HEK293 (cell line): Measurements from ENCODE around the gene PHKG1.

Experiments
- CTCF ChIA-PET: fragments of 350-600 bp; formaldehyde crosslinking; extraction: SDS; loops from one replicate; lab custom pipeline; 2021; ENCODE audit warnings: antibody characterized with exemption; lab: Yijun Ruan, JAX
- POLR2A ChIA-PET: fragments of 300-600 bp; formaldehyde crosslinking; extraction: SDS; loops from one replicate; lab custom pipeline; 2020; ENCODE audit warnings: antibody characterized with exemption, inconsistent platforms; lab: Yijun Ruan, JAX
- H3K27ac ChIP-seq: fragments of 200-500 bp; sonication (Bioruptor generic); 2 replicates; pipeline ENCODE4 v1.5.1; 2014; ENCODE audit warnings: low read depth, low read length, control low read depth, inconsistent platforms; ENCODE audit errors: extremely low read depth
- H3K36me3 ChIP-seq, 2 experiments: fragments of 200-500 bp in 1 of 2; sonication (Bioruptor generic) in 1 of 2; 1 replicate in 1 of 2; 2 replicates in 1 of 2; pipeline ENCODE4 v1.5.1; 2014 to 2017; ENCODE audit warnings: inconsistent platforms in 2 of 2, low read length in 2 of 2; ENCODE audit not compliant: control insufficient read depth in 2 of 2, insufficient read depth in 1 of 2
- H3K4me1 ChIP-seq: fragments of 200-500 bp; sonication (Bioruptor generic); 2 replicates; pipeline ENCODE4 v1.5.1; 2014; ENCODE audit warnings: mild to moderate bottlenecking, low read length, inconsistent platforms; ENCODE audit not compliant: control insufficient read depth, insufficient read depth
- H3K4me3 ChIP-seq: 2 replicates; pipeline ENCODE4 v1.5.1; 2011; ENCODE audit warnings: low read depth, mild to moderate bottlenecking, control low read depth, low read length, moderate library complexity
- H3K9me3 ChIP-seq: fragments of 200-500 bp; sonication (Bioruptor generic); 2 replicates; pipeline ENCODE4 v1.5.1; 2014; ENCODE audit warnings: low read depth, low read length, inconsistent platforms; ENCODE audit not compliant: control insufficient read depth, insufficient read depth
- BCL11B ChIP-seq: fragments of 450-650 bp; formaldehyde crosslinking; IDR thresholded peaks from 2 replicates; pipeline ENCODE4 v1.5.1; 2016; ENCODE audit warnings: low read depth, missing biosample characterization, missing genetic modification characterization
- KLF1 ChIP-seq: fragments of 450-650 bp; formaldehyde crosslinking; IDR thresholded peaks from 2 replicates; pipeline ENCODE4 v1.5.1; 2016; ENCODE audit warnings: missing biosample characterization, missing genetic modification characterization
- KLF7 ChIP-seq: fragments of 450-650 bp; formaldehyde crosslinking; IDR thresholded peaks from 2 replicates; pipeline ENCODE4 v1.5.1; 2016; ENCODE audit warnings: missing biosample characterization, missing genetic modification characterization, borderline replicate concordance
- MEIS1 ChIP-seq: sonication (generic); formaldehyde crosslinking; IDR thresholded peaks from 2 replicates; pipeline ENCODE4 v1.8.1; 2022; ENCODE audit warnings: missing genetic modification reagents, mild to moderate bottlenecking, borderline replicate concordance
- MYNN ChIP-seq: fragments of 450-650 bp; formaldehyde crosslinking; IDR thresholded peaks from 2 replicates; pipeline ENCODE4 v1.5.1; 2016; ENCODE audit warnings: missing biosample characterization, missing genetic modification characterization, borderline replicate concordance
- PRDM10 ChIP-seq: fragments of 450-650 bp; formaldehyde crosslinking; IDR thresholded peaks from 2 replicates; pipeline ENCODE4 v1.5.1; 2016; ENCODE audit warnings: missing biosample characterization, missing genetic modification characterization
- SP7 ChIP-seq: fragments of 450-650 bp; formaldehyde crosslinking; IDR thresholded peaks from 2 replicates; pipeline ENCODE4 v1.5.1; 2016; ENCODE audit warnings: missing biosample characterization, missing genetic modification characterization
- ZBTB17 ChIP-seq: fragments of 450-650 bp; formaldehyde crosslinking; IDR thresholded peaks from 2 replicates; pipeline ENCODE4 v1.5.1; 2016; ENCODE audit warnings: missing biosample characterization, missing genetic modification characterization
- ZEB2 ChIP-seq: fragments of 450-650 bp; formaldehyde crosslinking; IDR thresholded peaks from 2 replicates; pipeline ENCODE4 v1.5.1; 2016; ENCODE audit warnings: missing biosample characterization, missing genetic modification characterization
- ZFP41 ChIP-seq: fragments of 450-650 bp; formaldehyde crosslinking; IDR thresholded peaks from 2 replicates; pipeline ENCODE4 v1.5.1; 2016; ENCODE audit warnings: missing biosample characterization, missing genetic modification characterization, borderline replicate concordance
- ZNF18 ChIP-seq: fragments of 450-650 bp; formaldehyde crosslinking; IDR thresholded peaks from 2 replicates; pipeline ENCODE4 v1.5.1; 2016; ENCODE audit warnings: missing biosample characterization, missing genetic modification characterization
- ZNF221 ChIP-seq: fragments of 450-650 bp; formaldehyde crosslinking; IDR thresholded peaks from 2 replicates; pipeline ENCODE4 v1.5.1; 2017; ENCODE audit warnings: missing biosample characterization, missing genetic modification characterization, borderline replicate concordance
- ZNF23 ChIP-seq: fragments of 450-650 bp; formaldehyde crosslinking; IDR thresholded peaks from 2 replicates; pipeline ENCODE4 v1.5.1; 2016; ENCODE audit warnings: missing biosample characterization, missing genetic modification characterization, borderline replicate concordance
- ZNF394 ChIP-seq: fragments of 450-650 bp; formaldehyde crosslinking; IDR thresholded peaks from 2 replicates; pipeline ENCODE4 v1.5.1; 2016; ENCODE audit warnings: missing biosample characterization, missing genetic modification characterization, mild to moderate bottlenecking, moderate library complexity, borderline replicate concordance
- ZNF423 ChIP-seq: fragments of 450-650 bp; formaldehyde crosslinking; IDR thresholded peaks from 2 replicates; pipeline ENCODE4 v1.5.1; 2016; ENCODE audit warnings: missing biosample characterization, missing genetic modification characterization
- ZNF560 ChIP-seq: fragments of 450-650 bp; formaldehyde crosslinking; IDR thresholded peaks from 2 replicates; pipeline ENCODE4 v1.5.1; 2017; ENCODE audit warnings: missing biosample characterization, missing genetic modification characterization, borderline replicate concordance
- ZNF596 ChIP-seq: fragments of 450-650 bp; IDR thresholded peaks from 2 replicates; pipeline ENCODE4 v1.5.0; 2018; ENCODE audit warnings: missing biosample characterization, mild to moderate bottlenecking, missing genetic modification characterization, moderate library complexity
- ZNF600 ChIP-seq: fragments of 450-650 bp; formaldehyde crosslinking; IDR thresholded peaks from 2 replicates; pipeline ENCODE4 v1.5.1; 2016; ENCODE audit warnings: missing biosample characterization, missing genetic modification characterization
- ZNF610 ChIP-seq: fragments of 450-650 bp; formaldehyde crosslinking; IDR thresholded peaks from 2 replicates; pipeline ENCODE4 v1.5.1; 2016; ENCODE audit warnings: missing biosample characterization, missing genetic modification characterization, borderline replicate concordance
- ZNF747 ChIP-seq: fragments of 450-650 bp; formaldehyde crosslinking; IDR thresholded peaks from 2 replicates; pipeline ENCODE4 v1.5.1; 2016; ENCODE audit warnings: missing biosample characterization, missing genetic modification characterization

The PHKG1 gene

GRCh38 chr7:56062382-56062781 lies 30.4 kb downstream of the PHKG1 start:
- CTCF ChIA-PET: interaction anchor here (1.1 kb wide), 1 partner anchor 11 kb away, joined by 4 read pairs; no protein-coding TSS in a partner anchor

DNA sequence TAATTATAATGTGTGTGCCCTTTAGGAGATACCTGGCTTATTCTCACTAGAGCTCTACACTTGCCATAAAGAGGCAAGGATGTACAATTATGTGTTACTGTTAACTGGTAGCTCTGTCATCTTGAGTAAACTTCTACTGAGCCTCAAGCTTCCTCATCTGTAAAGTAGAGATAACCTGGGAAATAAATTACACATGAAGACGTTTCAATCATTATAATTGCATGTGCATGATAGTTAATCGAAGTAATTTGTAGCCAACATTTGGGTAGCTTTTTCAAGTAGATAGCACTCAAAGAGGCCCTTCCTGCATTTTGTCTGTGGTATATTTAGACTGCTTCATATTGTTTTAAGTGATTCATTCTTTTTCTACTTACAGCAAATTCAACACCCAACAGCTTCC lies 38.8 kb downstream of the PHKG1 start:
- ChIA-PET CTCF (no interaction called here), POLR2A (interaction anchor here (0.6 to 2.1 kb wide), 3 partner anchors 11 to 21 kb away, joined by 3 to 20 read pairs (median 7); partner anchors contain the start of gene SUMF2)
- H3K27ac ChIP-seq: no peak overlapping the region
- no peak overlapping the region for H3K4me3 ChIP-seq
- TF ChIP-seq ZNF221 (no peak), ZNF423 (no peak), KLF7 (no peak), BCL11B (tag by site-specific recombination) (no peak), ZNF23 (tag by site-specific recombination) (no peak), MEIS1 (CRISPR knock-in tag) (no peak), ZNF560 (tag by site-specific recombination) (no peak), ZFP41 (tag by site-specific recombination) (no peak), SP7 (tag by site-specific recombination) (no peak)
- peaks cover 55 to 60% of the 10 kb centered on the region in 2 experiments for H3K36me3 ChIP-seq
- H3K9me3 ChIP-seq: no peaks in the 10 kb centered on the region
- H3K4me1 ChIP-seq: peaks cover 13% of the 10 kb centered on the region

More at GRCh38 chr7:56062382-56062781, 30.4 kb downstream of the PHKG1 start:
- Histone ChIP-seq H3K9me3 (no peaks in the 10 kb centered on the region), H3K4me1 (peaks cover 11% of the 10 kb centered on the region), H3K27ac (0 out of 2 replicates have a peak overlapping the region, but pooled peaks have one; percentile 76), H3K36me3 (peaks cover 59 to 62% of the 10 kb centered on the region in 2 experiments), H3K4me3 (no peak overlapping the region)
- POLR2A ChIA-PET: interaction anchor here (0.6 to 5.2 kb wide), 3 partner anchors 11 to 208 kb away, joined by 4 to 70 read pairs (median 6); partner anchors contain the start of genes CCT6A and PSPH
- no peak for TF ChIP-seq MYNN (tag by site-specific recombination)
- TF ChIP-seq ZNF394 (tag by site-specific recombination): peak; percentile 33; the same call in 1 of the 2 replicates
- peak; percentile 14; the same call in 1 of the 2 replicates for TF ChIP-seq ZEB2 (tag by site-specific recombination)
- 0 out of 2 replicates have a peak, but pooled peaks have one; percentile 9 for TF ChIP-seq ZNF600
- TF ChIP-seq PRDM10 (tag by site-specific recombination): 0 out of 2 replicates have a peak, but pooled peaks have one; percentile 23

DNA sequence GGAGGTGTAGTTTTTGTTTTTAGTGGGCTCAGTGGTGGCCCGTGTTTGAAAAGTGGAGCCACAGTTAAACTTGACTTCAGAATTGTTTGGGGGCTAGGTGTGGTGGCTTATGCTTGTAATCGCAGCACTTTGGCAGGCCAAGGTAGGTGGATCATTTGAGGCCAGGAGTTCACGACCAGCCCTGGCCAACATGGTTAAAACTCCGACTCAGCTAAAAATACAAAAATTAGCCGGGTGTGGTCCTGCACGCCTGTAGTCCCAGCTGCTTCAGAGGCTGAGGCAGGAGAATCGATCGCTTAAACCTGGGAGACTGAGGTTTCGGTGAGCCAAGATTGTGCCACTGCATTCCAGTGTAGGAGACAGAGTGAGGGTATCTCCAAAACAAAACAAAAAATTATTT lies 39.4 kb downstream of the PHKG1 start:
- CTCF ChIA-PET: interaction anchor here (1.0 kb wide), 1 partner anchor 21 kb away, joined by 3 read pairs; no protein-coding TSS in a partner anchor
- peaks cover 15% of the 10 kb centered on the region for H3K4me1 ChIP-seq
- H3K27ac ChIP-seq: peak overlapping the region; percentile 24; the same call in 1 of the 2 replicates
- TF ChIP-seq ZBTB17 (tag by site-specific recombination) (no peak), KLF1 (no peak), ZNF600 (no peak), ZNF18 (tag by site-specific recombination) (no peak), ZNF610 (no peak), ZNF23 (tag by site-specific recombination) (no peak), ZNF747 (tag by site-specific recombination) (no peak), ZNF596 (tag by site-specific recombination) (no peak)
- peaks cover 49 to 55% of the 10 kb centered on the region in 2 experiments for H3K36me3 ChIP-seq
- H3K4me3 ChIP-seq: no peak overlapping the region
- POLR2A ChIA-PET: interaction anchor here (1.6 to 2.1 kb wide), 2 partner anchors 11 to 19 kb away, joined by 7 to 20 read pairs; partner anchors contain the start of gene SUMF2
- H3K9me3 ChIP-seq: no peaks in the 10 kb centered on the region
